Fibroblast of lung (primary cell): ENCODE measurements around the gene TMEM184B.

ENCODE experiments used
- CTCF ChIP-seq, 2 donors: IDR thresholded peaks in 1 of 2; conservative IDR thresholded peaks in 1 of 2; 1 replicate in 1 of 2; 2 replicates in 1 of 2; pipeline ENCODE4 v1.5.1; 2011 to 2012; ENCODE audit warnings: low read length in 2 of 2, control low read depth in 1 of 2, inconsistent platforms in 1 of 2, low read depth in 1 of 2, mild to moderate bottlenecking in 1 of 2
- EZH2 ChIP-seq: IDR thresholded peaks from 2 replicates; pipeline ENCODE4 v1.5.1; 2012; ENCODE audit warnings: low read length, control low read depth, mild to moderate bottlenecking; ENCODE audit errors: missing control alignments

DNA sequence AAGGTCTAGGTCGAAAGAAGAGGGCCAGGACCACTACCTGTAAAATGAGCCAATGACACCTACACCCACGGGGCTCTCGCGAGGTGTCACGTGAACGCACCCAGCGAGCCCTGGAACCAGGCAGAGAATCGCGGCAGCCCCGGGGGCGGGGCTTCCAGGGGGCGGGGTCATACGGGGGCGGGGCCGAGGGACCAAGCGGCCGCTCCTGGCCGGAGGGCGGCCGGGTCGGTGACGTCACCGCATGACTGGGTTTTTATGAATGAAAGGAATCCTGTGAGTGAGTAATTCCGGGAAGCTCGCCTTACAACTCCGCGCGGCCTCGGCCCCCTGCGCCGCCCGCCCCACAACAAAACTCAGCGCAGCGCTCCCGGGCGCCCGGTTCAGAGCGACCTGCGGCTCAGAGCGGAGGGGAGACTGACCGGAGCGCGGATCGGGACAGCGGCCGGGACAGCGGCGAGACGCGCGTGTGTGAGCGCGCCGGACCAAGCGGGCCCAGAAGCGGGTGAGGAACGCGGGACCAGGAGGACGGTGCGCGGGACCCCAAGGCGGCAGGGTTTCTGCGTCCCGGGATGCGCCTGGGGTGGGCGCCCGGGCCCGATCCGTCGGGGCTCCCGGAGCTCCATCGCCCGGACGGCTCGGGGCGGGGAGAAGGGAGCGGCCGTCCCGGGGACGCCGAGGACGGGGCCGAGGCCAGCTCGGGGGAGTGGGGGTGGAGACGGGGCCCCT, 70.9 kb downstream of the TMEM184B start, which contains the start of gene MAFF:
- TF ChIP-seq CTCF (conservative IDR thresholded peaks at IDR 0.05 in 1 of 2, IDR thresholded peaks at IDR 0.05 in 1 of 2; ENCODE audit: low read depth in 1 of 2, low read length in 2 of 2) = no peak
- no peak for TF ChIP-seq EZH2
